Epithelial cell of prostate (primary cell): ENCODE measurements around the gene GPS1.
A peak's percentile ranks its signal among the peaks of the same experiment; 100 is the strongest.

ENCODE experiments used
- DNase-seq: peaks from one replicate; pipeline ENCODE4 v3.0.0-alpha.2; 2011; ENCODE audit warnings: low read depth, low spot score
- H3K27ac ChIP-seq: fragments of 450-650 bp; 2 replicates; pipeline ENCODE4 v1.5.1; 2017; ENCODE audit warnings: mild to moderate bottlenecking

The GPS1 gene

DNA sequence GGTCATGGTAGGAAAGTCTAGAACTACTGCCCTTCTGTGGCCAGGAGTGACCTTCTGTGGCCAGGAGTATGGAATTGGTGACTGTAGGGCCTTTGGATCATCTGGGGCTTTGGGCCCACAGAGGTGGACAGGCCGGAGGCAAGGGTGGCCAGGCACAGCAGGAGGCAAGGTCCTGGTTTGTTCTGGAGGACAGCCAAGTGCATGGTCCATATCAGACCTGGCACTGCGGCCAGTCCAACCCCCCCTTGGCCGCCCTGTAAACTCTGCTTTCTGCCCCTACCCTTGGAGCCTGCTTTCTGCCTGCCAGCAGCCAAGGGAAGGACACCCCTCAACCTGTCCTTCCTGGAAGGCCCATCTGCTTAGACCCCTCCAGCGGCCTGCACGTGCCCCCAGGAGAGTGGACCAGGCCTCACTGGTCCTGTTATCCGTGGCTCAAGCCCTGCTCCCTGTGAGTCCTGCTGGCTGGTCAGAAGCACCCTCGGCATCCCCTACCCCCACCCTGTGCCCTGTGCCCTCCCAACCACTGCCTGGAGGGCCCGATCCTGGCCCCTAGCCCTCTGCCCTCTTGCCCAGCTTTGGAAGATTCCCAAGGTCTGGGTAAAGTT is 11.9 kb upstream of the GPS1 start:
- no peak overlapping the region for H3K27ac ChIP-seq

DNA sequence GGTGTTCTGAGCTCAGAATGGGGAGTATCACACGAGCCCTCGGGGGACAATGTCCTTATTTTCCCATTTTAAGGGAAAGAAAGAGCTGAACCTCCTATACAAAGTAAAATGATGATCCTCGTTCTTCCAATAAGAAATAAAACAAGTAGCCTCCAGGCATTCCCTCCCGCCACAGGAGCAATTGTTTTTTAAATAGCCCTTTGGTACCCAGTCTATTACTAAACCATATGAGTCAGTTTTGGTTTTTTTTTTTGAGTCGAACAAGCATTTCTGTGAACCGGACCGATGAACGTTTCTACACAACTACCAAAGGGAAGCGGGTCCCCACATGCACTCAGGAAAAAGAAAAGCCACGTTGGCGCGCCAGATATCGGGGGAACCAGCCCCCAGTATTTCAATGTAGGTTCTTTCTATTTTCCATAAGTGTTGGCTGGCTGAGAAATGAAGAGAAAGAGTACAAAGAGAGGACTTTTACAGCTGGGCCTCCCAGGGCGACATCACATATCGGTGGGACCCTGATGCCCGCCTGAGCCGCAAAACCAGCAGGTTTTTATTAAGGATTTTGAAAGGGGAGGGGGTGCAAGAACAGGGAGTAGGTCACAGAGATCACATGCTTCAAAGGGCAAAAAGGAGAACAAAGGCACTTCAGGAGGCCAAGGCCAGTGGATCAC is 10.4 kb upstream of the GPS1 start:
- DNase-seq: no peak

More for the DNA sequence above, 11.9 kb upstream of the GPS1 start:
- DNase-seq: no peak

DNA sequence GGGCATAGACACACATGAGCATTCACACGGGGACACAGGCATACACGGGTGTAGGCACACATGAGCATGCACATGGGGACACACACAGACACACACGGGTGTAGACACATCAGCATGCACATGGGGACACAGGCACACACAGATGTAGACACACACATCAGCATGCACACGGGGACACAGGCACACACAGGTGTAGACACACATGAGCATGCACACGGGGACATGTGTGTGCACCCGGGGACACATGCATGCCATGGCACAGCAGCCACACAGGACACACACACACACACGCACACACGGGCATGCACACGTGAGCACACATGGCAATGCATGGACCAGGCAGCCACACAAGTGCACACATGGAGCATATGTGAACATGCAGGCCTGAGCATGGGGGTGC is 9.0 kb upstream of the GPS1 start:
- DNase-seq: no peak
- H3K27ac ChIP-seq: no peak overlapping the region

More for the DNA sequence above, 10.4 kb upstream of the GPS1 start:
- no peak overlapping the region for H3K27ac ChIP-seq

DNA sequence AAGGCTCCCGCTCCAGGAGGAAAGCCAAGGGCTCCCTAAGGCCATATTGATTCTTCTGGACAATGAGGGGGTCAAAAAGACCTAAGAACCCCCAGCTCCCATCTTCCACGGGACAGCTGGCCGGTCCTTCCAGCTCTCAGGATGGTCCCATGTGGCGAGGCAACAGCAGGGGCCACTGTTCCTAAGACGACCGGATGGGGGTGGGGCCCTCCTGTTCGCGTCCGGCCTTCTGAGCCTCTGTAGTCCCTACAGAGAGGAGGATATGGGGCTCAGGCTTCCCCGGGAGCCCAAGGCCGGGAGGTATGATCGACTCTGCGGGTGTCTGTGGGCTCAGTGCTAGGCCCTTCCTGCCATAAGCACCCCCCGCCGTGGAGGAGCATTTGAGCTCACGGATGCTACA is 8.2 kb upstream of the GPS1 start:
- no peak for DNase-seq
- no peak overlapping the region for H3K27ac ChIP-seq

DNA sequence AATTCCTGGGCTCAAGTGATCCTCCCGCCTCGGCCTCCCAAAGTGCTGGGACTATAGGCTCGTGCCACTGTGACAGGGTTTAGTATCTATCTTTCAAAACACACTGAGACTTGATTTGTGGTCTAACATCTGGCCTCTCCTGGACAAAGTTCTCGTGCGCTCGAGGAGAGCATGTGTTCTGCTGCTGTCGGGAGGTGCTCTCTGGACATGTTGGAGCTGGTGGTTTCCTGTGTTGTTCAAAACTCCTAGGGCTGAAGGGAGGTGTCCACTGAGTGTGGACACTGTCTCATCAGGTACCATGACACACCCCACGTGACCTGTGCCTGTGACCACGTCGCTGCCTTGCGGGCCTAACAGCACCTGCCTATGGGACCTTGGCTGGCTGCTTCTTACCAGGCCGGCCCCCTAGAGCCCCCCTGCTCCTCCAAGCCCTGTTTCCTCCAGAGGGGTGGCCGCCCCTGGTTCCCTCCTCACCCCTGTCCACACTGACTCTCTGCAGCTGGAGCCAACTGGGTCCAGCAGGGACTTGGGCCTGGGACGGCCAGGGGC is 5.7 kb upstream of the GPS1 start:
- H3K27ac ChIP-seq: no peak overlapping the region
- DNase-seq: no peak

DNA sequence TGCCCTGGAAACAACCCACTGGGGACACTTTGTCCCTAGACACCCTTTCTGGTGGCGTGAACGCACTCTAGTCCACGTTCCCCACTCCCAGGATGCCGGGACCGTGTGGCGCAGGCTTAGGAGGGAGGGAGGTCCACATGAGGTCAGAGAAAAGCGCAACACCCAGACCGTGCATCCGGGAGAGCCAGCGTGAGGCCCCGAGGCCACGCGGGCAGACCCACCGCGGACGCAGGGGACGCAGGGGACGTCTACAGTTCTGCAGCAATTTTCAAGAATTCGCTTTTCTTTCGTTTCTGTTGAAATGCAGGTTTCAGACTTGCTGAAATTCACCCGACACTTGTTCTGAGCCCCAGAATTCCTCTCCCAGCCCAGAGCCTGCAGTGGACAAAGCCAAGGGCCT is 4.8 kb upstream of the GPS1 start:
- H3K27ac ChIP-seq: no peak overlapping the region
- no peak for DNase-seq

DNA sequence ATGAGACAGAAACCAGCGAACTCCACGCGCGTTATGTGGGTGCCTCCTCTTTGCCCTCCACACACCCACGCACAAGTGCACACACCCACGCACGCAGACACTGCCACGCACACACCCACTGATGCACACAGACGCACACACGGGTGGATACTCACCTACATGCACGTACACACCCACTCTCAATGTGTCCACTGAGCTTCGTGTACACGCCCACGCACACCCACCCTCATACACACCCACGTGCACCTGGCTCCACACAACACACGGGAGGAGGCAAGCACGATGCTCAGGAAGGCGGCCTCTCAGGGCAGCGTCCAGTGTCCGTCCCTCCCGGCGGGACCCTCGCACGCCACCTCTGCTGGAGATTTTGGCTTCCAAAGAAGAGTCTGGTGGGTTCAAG is 4.3 kb upstream of the GPS1 start:
- DNase-seq: no peak
- no peak overlapping the region for H3K27ac ChIP-seq

DNA sequence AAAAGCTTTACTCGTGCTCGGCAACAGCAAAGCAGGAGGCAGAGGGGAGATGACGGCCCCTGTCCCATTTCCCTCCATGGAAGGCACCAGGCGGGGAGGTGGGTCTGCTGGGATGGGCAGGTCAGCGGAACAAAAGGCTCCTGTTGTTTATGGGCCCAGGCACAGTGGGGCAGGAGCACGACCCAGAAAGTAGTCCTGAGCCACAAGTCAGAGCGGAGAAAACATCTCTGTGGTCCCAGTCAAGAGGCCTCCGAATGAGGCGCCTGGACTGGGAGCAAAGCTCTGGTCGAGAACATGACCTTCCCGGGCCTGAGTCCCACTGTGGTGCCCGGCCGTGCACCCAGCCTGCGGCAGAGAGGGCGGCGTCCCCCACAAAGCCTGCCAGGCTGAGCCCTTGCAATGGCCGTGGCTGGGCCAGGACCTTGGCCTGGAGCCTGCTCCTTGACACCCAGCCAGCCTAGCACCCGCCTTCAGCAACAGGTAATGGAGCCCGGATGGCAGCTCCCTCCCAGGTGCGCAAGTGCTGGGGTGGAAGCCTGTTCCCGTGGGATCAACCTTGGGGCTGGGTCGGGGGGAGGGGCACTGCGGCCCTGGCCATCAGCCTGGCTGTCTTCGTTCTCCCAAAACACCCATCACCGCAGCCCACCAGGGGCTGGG is 3.7 kb upstream of the GPS1 start:
- no peak for DNase-seq
- no peak overlapping the region for H3K27ac ChIP-seq

DNA sequence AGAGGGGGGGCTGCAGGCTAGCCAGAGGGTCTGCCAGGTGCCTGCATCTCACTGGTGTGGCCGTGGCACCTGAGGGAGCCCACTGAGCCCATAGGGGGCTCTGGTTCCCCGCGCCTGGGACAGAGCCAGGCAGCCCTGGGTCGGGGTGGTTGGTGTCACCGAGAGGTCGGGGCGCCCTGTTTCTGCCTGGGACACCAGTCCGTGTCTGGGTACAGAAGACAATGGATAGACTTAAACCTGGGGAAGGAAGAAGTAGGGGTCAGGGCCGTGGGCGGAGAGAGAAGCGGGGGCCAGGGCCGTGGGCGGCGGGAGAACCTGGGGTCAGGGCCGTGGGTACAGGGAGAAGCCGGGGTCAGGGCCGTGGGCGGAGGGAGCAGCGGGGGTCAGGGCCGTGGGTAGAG is 3.1 kb upstream of the GPS1 start:
- DNase-seq: no peak
- H3K27ac ChIP-seq: no peak overlapping the region

DNA sequence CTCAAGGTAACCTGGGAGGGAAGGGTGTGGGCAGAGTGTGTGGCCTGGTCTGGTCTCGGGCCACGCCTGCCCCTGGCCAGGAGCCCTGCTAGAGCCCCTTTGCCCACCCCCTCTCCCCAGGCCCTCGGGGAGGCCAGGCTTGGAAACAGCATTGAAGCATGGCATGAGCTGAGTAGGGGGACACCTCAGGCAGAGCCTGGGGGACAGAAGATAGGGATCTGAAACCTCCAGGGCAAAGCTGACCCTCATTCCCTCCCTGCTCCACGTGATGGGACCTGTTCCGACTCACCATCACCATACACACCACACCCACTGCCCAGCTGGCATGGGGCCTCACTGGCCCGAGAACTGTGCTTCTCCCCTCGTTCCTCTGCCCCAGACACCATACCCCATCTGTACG is 2.6 kb upstream of the GPS1 start:
- no peak overlapping the region for H3K27ac ChIP-seq
- no peak for DNase-seq

DNA sequence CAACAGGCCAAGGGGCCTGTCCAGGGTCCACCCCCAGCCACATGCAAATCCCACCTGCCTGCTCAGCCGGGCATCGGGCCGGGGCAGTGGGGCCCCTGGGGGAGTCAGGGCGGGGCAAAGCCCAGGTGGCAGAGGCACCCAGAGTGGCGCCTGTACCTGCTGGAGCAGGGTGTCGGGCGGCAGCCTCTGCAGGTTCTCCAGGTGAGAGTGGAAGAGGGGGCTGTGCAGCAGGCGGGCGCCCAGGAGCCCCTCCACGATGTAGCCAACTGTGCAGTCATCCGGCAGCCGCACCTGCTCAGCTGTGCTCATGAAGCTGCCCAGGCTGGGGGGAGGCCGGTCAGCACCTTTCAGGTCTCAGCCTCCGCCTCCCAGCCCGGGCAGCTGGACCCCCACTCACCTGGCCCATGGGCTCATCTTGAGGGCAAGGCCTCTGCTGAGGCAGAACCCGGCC is 2.2 kb upstream of the GPS1 start:
- no peak overlapping the region for H3K27ac ChIP-seq
- no peak for DNase-seq

DNA sequence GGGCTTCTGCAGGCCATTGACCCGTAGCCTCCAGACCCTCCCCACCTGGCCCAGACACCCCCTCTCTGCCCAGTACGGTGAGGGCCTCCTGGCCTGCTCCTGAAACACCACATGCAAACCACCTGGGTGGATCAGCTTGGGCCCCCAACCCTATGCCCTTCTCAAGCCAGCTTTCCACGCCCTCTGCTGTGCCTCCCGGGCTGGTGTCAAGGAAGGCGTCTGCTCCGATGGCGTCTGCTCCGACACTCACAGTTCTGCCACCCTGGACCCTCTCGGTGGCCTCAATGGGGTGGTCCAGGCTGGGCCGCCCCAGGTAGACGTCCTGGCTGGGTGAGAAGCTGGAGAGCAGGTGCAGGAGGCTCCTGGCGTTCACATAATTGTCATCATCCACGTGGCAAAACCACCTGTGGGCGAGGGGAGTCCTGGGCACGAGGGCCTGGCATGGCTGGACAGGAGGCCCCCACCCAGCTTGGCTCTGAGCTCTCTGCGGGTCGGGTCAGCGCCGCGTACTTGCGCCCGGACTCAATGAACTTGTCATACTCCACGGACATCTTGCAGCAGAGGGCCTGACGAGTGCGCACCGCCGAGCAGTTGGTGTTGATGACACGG is 1.4 kb upstream of the GPS1 start:
- no peak for DNase-seq
- H3K27ac ChIP-seq: no peak overlapping the region

DNA sequence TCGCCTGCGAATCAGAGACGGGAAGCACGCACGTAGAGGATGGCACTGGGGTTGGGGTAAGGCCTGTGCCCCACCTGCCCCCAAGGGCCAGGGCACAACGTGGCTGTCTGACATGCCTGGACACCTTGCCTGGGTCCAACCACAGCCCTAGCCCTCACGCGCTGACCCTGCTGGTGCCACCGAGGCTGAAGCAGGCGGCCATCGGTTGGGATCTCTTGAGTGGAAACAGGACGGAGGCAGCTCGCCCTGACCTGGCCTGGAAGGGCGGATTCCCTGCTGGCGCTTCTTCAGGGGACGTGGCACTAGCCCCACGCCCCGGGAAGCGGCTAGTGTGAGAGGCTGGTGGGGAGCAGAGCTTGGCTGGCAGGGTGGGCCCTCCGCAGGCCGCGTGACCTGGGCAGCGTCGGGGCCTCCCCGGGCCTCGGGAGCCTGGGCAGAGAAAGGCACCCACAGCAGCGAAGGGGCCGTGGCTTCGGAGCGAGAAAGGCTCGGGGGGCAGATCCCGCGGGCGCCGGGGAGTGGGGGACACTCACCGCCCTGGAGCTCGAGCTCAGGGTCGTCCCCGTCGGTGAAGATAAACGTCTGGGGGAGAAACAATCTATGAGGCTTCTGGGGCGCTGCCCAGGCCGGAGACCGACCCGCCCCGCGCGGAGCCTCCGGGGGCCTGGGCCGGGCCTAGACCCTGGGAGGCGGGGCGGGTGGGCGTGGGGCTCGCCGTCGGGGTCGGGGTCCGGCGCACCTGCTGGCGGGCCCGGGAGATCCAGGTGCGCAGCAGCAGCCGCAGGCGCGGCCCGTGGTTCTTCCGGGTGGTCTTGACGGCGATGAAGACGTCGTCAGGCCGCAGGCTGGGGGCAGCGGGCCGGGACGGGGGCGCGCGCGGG is 697 bp upstream of the GPS1 start:
- peak overlapping the region; percentile 43 for H3K27ac ChIP-seq
- DNase-seq: no peak

DNA sequence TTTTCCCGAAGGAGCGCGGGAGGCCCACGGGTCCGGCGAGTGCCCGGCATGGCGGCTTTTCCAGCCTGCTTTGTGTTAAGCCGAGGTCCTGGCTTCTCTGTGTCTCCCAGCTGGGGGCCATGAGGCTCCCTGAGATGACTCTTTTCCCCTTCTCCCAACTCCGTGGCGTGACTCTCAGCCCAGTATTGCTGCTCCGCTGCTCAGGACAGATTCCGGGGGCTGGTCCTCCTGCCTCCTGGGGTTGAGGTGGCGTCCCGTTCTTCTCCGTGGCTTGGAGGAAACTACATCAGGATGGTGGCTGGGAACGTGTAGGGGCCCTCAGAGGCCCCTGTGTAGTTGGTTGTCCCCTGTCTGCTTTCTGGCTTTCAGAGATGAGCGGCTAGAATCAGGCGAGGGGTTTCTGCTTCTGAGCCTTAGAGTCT is 951 bp downstream of the GPS1 start:
- no peak for DNase-seq
- H3K27ac ChIP-seq: peak overlapping the region; percentile 43

DNA sequence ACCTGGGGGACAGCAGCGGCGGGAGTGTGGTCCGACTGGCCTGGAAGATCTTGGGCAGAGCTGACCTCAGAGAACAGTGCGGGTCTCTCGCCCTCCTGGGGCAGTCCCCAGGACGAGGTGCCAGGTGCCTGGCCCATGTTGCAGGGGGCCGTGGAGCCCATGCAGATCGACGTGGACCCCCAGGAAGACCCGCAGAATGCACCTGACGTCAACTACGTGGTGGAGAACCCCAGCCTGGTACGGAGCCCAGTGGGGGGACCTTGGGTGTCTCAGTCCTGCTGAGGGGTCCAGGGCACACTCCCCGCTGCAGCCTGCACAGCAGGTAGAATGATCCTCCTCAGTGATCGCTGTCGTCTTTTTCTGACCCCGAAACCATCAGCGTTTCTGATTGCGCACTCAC is 1.4 kb downstream of the GPS1 start:
- DNase-seq: no peak

DNA sequence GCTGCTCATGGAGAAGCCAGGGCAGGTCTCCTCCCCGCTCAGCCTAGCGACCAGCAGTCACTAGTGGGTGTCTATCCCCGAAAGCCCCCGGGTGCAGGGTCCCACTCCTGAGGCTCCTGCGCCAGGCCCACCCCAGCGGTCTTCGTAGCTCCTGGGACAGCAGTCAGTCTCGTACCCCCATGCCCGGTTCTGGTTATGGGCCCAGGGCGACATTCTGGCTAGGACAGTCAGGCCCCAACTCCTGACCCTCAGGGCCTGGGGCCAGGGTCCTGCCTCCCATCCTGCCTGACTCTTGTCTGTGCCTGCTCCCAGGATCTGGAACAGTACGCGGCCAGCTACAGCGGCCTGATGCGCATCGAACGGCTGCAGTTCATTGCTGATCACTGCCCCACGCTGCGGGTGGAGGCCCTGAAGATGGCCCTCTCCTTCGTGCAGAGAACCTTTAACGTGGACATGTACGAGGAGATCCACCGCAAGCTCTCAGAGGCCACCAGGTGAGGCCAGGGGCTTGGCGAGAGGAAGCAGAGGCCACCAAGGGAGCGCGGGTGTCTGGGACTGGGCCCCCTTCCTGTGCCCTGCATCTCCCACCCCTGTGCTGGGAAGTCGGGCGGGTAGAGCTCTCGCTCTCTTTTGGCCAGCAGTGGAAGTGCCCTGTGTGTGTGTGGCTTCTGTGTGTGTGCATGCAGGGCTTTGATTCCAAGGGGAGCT is 2.0 kb downstream of the GPS1 start:
- DNase-seq: no peak
- no peak overlapping the region for H3K27ac ChIP-seq

More for the DNA sequence above, 1.4 kb downstream of the GPS1 start:
- H3K27ac ChIP-seq: no peak overlapping the region

DNA sequence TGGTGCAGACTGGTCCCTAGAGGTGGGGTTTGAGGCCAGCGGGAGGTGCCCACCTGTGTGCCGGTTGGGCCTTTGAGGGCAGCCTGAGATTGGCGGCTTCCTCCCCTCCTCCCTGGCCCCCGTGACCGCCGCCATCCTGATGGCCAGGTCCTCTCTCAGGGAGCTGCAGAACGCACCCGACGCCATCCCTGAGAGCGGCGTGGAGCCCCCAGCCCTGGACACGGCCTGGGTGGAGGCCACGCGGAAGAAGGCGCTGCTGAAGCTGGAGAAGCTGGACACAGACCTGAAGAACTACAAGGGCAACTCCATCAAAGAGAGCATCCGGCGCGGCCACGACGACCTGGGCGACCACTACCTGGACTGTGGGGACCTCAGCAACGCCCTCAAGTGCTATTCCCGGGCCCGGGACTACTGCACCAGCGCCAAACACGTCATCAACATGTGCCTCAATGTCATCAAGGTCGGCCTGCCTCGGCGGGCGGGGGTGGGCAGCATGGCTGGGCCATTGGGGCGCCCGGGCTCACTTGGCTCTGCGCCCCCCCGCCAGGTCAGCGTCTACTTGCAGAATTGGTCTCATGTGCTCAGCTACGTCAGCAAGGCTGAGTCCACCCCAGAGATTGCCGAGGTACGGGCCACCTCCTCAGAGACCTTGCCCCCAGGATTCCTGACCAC is 2.8 kb downstream of the GPS1 start:
- DNase-seq: no peak
- H3K27ac ChIP-seq: no peak overlapping the region

DNA sequence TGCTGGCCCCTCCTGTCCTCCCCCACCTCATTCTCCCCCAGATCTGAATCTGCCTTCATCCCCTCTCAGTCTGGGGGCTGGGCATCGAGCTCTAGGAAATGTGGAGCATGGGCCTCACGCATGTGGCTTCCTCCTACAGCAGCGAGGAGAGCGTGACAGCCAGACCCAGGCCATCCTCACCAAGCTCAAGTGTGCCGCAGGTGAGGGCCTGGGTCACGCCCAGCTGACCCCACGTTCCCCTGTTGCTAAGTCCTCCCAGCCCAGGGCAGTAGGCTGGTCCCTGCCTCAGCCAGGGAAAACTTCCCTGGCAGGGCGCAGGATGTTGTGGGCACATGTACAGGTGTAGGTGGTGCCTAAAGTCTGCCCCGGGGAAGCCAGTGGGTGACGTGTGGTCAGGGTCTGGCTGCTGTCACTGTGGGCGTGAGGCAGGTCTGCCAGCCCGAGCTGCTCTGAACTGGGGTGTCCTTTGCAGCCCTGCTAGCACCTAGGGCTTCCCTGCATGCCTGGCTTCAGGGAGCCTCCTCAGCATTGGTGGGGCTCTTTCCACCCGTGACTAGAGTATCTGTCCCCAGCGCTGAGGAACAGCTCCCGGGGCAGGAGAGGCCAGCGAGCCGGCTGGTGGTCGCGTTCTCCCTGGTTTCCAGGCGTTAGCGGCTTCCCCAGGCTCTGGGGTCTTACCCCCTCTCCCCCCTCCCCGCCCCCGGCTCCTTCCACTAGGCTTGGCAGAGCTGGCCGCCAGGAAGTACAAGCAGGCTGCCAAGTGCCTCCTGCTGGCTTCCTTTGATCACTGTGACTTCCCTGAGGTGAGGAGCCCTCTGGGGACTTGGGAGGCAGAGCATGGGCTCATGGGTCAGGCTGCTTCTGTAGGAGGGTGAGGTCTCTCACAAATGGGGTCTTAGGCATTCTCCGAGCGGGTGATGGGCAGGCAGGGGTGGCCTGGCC is 3.6 kb downstream of the GPS1 start:
- no peak for DNase-seq
- no peak overlapping the region for H3K27ac ChIP-seq
